H7 (cell line): ENCODE measurements around the gene NUP205. TPM values are rescaled to one million over a fixed set of nuclear protein-coding genes. Genes with fewer than 3 reads are reported as not detected.
"Not testable (repeated sequence)": the region's sequence is repeated elsewhere in the genome, so short reads cannot be mapped to it uniquely, and the experiment has no call there.

ENCODE experiments used
- DNase-seq: peaks from one replicate; pipeline ENCODE4 v3.0.0; 2012
- H3K27me3 ChIP-seq: 2 replicates; pipeline ENCODE4 v1.6.0; 2011; ENCODE audit warnings: mild to moderate bottlenecking, low read length; ENCODE audit not compliant: control insufficient read depth, insufficient read depth
- H3K36me3 ChIP-seq: replicated peaks from 2 replicates; pipeline ENCODE4 v1.5.1; 2011; ENCODE audit warnings: low read length; ENCODE audit not compliant: control insufficient read depth, insufficient read depth
- H3K4me3 ChIP-seq: 2 replicates; pipeline ENCODE4 v1.5.1; 2011; ENCODE audit warnings: low read depth, mild to moderate bottlenecking, control low read depth, low read length, moderate library complexity; ENCODE audit not compliant: insufficient read depth
- total RNA-seq: library from RNA; depleted of rRNA; stranded (reverse); fragments of >200 nt; shearing (Covaris generic); gene quantifications from 2 replicates; pipeline ENCODE4 v1.2.3, GENCODE V29; 2014

The NUP205 gene
- total RNA-seq, 1 experiment from 2014 or later = 138 TPM

DNA sequence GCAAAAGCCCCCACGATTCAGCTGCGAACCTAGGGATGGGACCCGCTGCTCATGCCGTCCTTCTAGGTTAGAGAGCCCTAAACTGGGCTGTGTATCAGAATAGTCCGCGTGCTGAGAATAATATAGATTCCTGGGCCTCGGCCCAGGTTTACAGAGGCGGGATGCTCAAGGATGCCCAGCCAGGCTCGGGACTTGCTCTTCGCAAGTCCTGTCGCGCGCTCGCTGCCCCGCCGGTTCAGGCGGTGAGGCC is 104.3 kb downstream of the NUP205 start:
- H3K36me3 ChIP-seq = no peaks in the 10 kb centered on the region
- peak overlapping the region; percentile 92 for H3K4me3 ChIP-seq
- no peak for DNase-seq
- H3K27me3 ChIP-seq = no peaks in the 10 kb centered on the region

GRCh38 chr7:135662373-135663114 is 104.8 kb downstream of the NUP205 start, which contains the start of gene STMP1:
STMP1 (plus strand) TSS chr7:135662514.
- H3K27me3 ChIP-seq = no peaks in the 10 kb centered on the region
- DNase-seq = peak; percentile 98
- peak within 1 kb of the TSS; percentile 92 for H3K4me3 ChIP-seq
- H3K36me3 ChIP-seq = no peaks in the 10 kb centered on the region

- Histone ChIP-seq H3K4me3 (no peak overlapping the region), H3K27me3 (no peaks in the 10 kb centered on the region), H3K36me3 (no peaks in the 10 kb centered on the region)
- DNase-seq = no peak
Measured at GRCh38 chr7:135664046-135664589, 106.4 kb downstream of the NUP205 start.

DNA sequence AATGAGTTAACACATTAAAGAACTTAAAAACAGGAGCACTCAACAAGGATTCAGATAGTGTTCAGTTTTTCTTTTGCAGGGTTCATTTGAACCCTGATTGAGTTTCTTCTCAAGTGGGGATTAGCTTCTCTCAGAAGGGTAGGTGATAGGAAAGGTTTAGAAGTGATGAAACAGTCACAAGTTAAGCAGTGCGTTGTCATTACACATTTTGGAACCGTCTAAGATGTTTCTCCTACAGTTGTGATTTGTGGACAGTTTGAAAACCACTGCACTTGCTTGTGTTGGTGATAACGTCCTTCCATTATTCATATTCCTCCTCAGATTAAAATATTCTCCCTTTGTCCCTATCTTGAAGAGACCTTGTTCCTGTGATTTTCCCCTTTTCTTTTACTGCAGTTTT is 107.3 kb downstream of the NUP205 start:
- no peaks in the 10 kb centered on the region for H3K27me3 ChIP-seq
- H3K4me3 ChIP-seq = no peak overlapping the region
- no peaks in the 10 kb centered on the region for H3K36me3 ChIP-seq
- DNase-seq = no peak

DNA sequence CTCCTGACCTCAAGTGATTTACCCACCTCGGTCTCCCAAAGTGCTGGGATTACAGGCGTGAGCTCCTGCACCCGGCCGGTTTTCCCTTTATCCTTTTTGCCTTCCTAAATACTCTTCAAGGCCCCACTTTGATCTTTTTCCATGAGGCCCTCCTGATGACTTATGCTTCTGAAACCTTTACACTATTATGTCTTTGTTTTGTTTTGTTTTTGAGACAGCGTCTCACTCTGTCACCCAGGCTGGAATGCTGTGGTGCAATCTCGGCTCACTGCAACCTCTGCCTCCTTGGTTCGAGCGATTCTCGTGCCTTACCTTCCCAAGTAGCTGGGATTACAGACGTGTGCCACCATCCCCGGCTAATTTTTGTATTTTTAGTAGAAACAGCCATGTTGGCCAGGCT is 108.4 kb downstream of the NUP205 start:
- Histone ChIP-seq H3K27me3 (no peaks in the 10 kb centered on the region), H3K4me3 (no peak overlapping the region), H3K36me3 (no peaks in the 10 kb centered on the region)
- no peak for DNase-seq

GRCh38 chr7:135666846-135667245 is 109.1 kb downstream of the NUP205 start:
- Histone ChIP-seq H3K36me3 (no peaks in the 10 kb centered on the region), H3K27me3 (no peaks in the 10 kb centered on the region), H3K4me3 (no peak overlapping the region)
- DNase-seq = no peak

GRCh38 chr7:135667626-135668025 is 109.9 kb downstream of the NUP205 start:
- not testable (repeated sequence) for H3K4me3 ChIP-seq, H3K27me3 ChIP-seq, DNase-seq, H3K36me3 ChIP-seq

GRCh38 chr7:135668852-135669395 is 111.2 kb downstream of the NUP205 start:
- not testable (repeated sequence) for DNase-seq, H3K36me3 ChIP-seq, H3K27me3 ChIP-seq, H3K4me3 ChIP-seq

GRCh38 chr7:135669774-135670173 is 112.1 kb downstream of the NUP205 start:
- no peaks in the 10 kb centered on the region for H3K36me3 ChIP-seq
- DNase-seq = no peak
- H3K27me3 ChIP-seq = no peaks in the 10 kb centered on the region
- H3K4me3 ChIP-seq = no peak overlapping the region

GRCh38 chr7:135670179-135670578 is 112.5 kb downstream of the NUP205 start:
- DNase-seq = no peak

DNA sequence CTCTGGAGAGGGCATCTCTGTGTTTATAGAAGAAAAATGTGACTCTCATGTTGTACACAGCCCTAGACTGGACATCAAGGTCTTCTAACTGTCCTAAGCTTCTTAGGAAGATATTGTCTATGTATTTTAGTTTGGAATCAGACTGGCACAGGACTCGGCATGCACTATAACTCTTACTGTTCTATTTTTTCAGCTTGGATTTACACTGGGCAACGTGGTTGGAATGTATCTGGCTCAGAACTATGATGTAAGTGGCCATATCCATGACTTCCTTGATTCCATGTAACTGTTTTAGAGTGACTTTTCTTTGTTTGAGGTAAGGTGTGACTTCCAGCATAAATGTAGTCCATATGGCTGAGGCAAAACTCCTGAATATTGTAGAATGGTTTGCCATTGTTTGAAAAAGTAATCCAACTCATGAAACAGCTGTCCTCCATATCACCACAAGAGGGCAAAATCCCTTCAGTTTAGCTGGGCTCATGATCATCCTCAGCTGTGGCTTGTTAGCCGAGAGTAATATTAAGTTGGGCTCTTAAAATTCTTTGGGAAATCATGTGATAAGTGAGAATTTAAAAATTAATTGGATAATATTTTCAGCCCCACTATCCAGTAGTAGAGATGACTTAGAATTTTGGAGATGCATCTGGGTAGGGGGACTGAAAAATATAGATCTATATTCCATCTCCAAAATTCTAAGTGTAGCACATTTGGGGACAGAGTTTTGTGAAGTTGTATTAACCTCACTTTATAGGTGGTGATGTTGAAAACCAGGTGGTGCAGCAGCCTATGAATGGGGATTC is 115.0 kb downstream of the NUP205 start:
- H3K27me3 ChIP-seq = no peaks in the 10 kb centered on the region
- peak; percentile 63 for DNase-seq
- no peak overlapping the region for H3K4me3 ChIP-seq
- H3K36me3 ChIP-seq = no peaks in the 10 kb centered on the region

More at GRCh38 chr7:135670179-135670578, 112.5 kb downstream of the NUP205 start:
- Histone ChIP-seq H3K27me3 (no peaks in the 10 kb centered on the region), H3K4me3 (no peak overlapping the region), H3K36me3 (no peaks in the 10 kb centered on the region)

- Histone ChIP-seq H3K27me3 (no peaks in the 10 kb centered on the region), H3K4me3 (no peak overlapping the region), H3K36me3 (no peaks in the 10 kb centered on the region; the same call in 1 of the 2 replicates)
- no peak for DNase-seq
Measured at GRCh38 chr7:135673360-135673706, 115.6 kb downstream of the NUP205 start.

- no peak overlapping the region for H3K4me3 ChIP-seq
- no peaks in the 10 kb centered on the region for H3K27me3 ChIP-seq
- no peak for DNase-seq
- H3K36me3 ChIP-seq = no peaks in the 10 kb centered on the region; the same call in 1 of the 2 replicates
Measured at GRCh38 chr7:135678612-135679575, 121.2 kb downstream of the NUP205 start.

DNA sequence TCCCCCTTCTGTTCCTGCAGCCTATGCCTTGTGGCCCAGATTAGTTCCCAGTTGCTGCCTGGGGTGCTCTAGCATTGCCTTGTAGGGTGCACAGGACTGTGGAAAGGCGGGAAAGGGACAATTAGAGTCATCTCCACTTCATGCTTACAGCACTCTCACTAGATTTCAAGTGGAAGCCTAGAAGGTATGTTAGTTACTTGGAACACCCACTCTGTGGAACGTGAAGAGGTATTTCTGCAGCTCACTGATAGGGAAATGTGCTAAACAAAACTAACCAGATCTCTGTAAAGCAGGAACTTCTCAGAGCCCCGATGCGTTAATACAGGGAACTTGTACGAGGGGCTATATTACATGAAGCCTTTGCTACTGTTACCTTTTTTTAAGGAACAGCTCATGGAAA is 124.0 kb downstream of the NUP205 start:
- H3K27me3 ChIP-seq = no peaks in the 10 kb centered on the region
- no peak overlapping the region for H3K4me3 ChIP-seq
- H3K36me3 ChIP-seq = no peaks in the 10 kb centered on the region; the same call in none of the 2 replicates
- DNase-seq = no peak
